A673 (cell line): ENCODE data around the gene IQGAP1. TPM values are rescaled to one million over a fixed set of nuclear protein-coding genes. Genes with fewer than 3 reads are reported as not detected.
"Not testable (repeated sequence)": the region's sequence is repeated elsewhere in the genome, so short reads cannot be mapped to it uniquely, and the experiment has no call there.

Source experiments
- BruUV-seq: library from RNA; stranded (reverse); fragments of 400-500 nt; replicated peaks from 2 replicates; lab custom pipeline; 2021; lab: Mats Ljungman, UMichigan
- CTCF ChIA-PET: fragments of 300-600 bp; sonication (Branson Sonifier 250); formaldehyde crosslinking; loops from one replicate; lab custom pipeline; 2022; ENCODE audit warnings: antibody characterized with exemption; lab: Charles Lee
- POLR2A ChIA-PET: fragments of 300-600 bp; sonication (Branson Sonifier 250); formaldehyde crosslinking; loops from one replicate; lab custom pipeline; 2022; ENCODE audit warnings: antibody characterized with exemption; ENCODE audit not compliant: low non-redundant PET; lab: Charles Lee
- DNase-seq: peaks from one replicate; pipeline ENCODE4 v3.0.0-alpha.2; 2015; ENCODE audit warnings: low spot score
- H3K27ac ChIP-seq: fragments of 200-600 bp; sonication (generic); 2 replicates; pipeline ENCODE4 v1.5.1; 2016; ENCODE audit warnings: mixed run types, low read depth, mild to moderate bottlenecking, mixed read lengths, antibody characterized with exemption, low read length; ENCODE audit not compliant: poor library complexity, severe bottlenecking
- H3K27me3 ChIP-seq: fragments of 200-600 bp; sonication (generic); replicated peaks from 2 replicates; pipeline ENCODE4 v1.6.1; 2017; ENCODE audit warnings: mixed run types, low read depth, mild to moderate bottlenecking, mixed read lengths, antibody characterized with exemption, low read length; ENCODE audit not compliant: insufficient read depth, poor library complexity
- H3K36me3 ChIP-seq: fragments of 200-600 bp; sonication (generic); 2 replicates; pipeline ENCODE4 v1.6.1; 2016; ENCODE audit warnings: mixed run types, mild to moderate bottlenecking, mixed read lengths, antibody characterized with exemption, low read length; ENCODE audit not compliant: insufficient read depth, poor library complexity, severe bottlenecking
- H3K4me1 ChIP-seq: fragments of 200-600 bp; sonication (generic); 2 replicates; pipeline ENCODE4 v1.6.1; 2017; ENCODE audit warnings: mixed run types, mild to moderate bottlenecking, mixed read lengths, antibody characterized with exemption, low read length; ENCODE audit not compliant: insufficient read depth, poor library complexity, severe bottlenecking
- H3K4me3 ChIP-seq: fragments of 200-600 bp; sonication (generic); 2 replicates; pipeline ENCODE4 v1.5.1; 2016; ENCODE audit warnings: low read depth, mixed run types, mild to moderate bottlenecking, mixed read lengths, low read length; ENCODE audit not compliant: poor library complexity, severe bottlenecking
- H3K9me3 ChIP-seq: fragments of 200-600 bp; sonication (generic); 2 replicates; pipeline ENCODE4 v1.6.1; 2016; ENCODE audit warnings: mixed run types, low read depth, mild to moderate bottlenecking, mixed read lengths, antibody characterized with exemption, low read length; ENCODE audit not compliant: poor library complexity, severe bottlenecking
- CTCF ChIP-seq: fragments of 300-800, 200-600 bp; sonication (generic); conservative IDR thresholded peaks from 2 replicates; pipeline ENCODE4 v1.5.1; 2017; ENCODE audit warnings: low read depth, mild to moderate bottlenecking, antibody characterized with exemption, low read length, moderate library complexity, mixed read lengths
- EZH2 ChIP-seq: fragments of 200-600 bp; sonication (generic); IDR thresholded peaks from 2 replicates; pipeline ENCODE4 v1.6.1; 2017; ENCODE audit warnings: borderline replicate concordance, low read depth, mild to moderate bottlenecking, mixed read lengths, antibody characterized with exemption, low read length; ENCODE audit not compliant: poor library complexity, severe bottlenecking
- intact Hi-C: fragments of 100-400 bp; cut with micrococcal nuclease; formaldehyde crosslinking; loops from one replicate; pipeline ENCODE4 v1.10.0; 2022; ENCODE audit not compliant: unreplicated experiment
- total RNA-seq: library from RNA; stranded (reverse); gene quantifications from 2 replicates; pipeline ENCODE4 v1.2.3, GENCODE V29; 2021

Gene IQGAP1
- total RNA-seq, 1 experiment from 2014 or later: 119 TPM

GRCh38 chr15:90512276-90512675 is 124.2 kb downstream of the IQGAP1 start:
- no peak overlapping the region for H3K27ac ChIP-seq
- no peaks in the 10 kb centered on the region for H3K9me3 ChIP-seq
- H3K4me1 ChIP-seq: no peaks in the 10 kb centered on the region
- no peaks in the 10 kb centered on the region for H3K36me3 ChIP-seq
- ChIA-PET POLR2A (no interaction called here), CTCF (interaction anchor here (0.6 kb wide), 1 partner anchor 48 kb away, joined by 8 read pairs; no protein-coding TSS in a partner anchor)
- no peak overlapping the region for H3K4me3 ChIP-seq
- no TSS peak for BruUV-seq
- intact Hi-C loops: no loop called here
- H3K27me3 ChIP-seq: no peaks in the 10 kb centered on the region
- TF ChIP-seq EZH2: no peak
- no peak for TF ChIP-seq CTCF
- no peak for DNase-seq

GRCh38 chr15:90512981-90513380 is 124.9 kb downstream of the IQGAP1 start:
- no peaks in the 10 kb centered on the region for H3K36me3 ChIP-seq
- no peaks in the 10 kb centered on the region for H3K9me3 ChIP-seq
- POLR2A ChIA-PET: no interaction called here
- H3K4me3 ChIP-seq: no peak overlapping the region
- BruUV-seq: no TSS peak
- DNase-seq: no peak
- CTCF ChIA-PET: no interaction called here
- H3K27ac ChIP-seq: no peak overlapping the region
- H3K27me3 ChIP-seq: no peaks in the 10 kb centered on the region
- intact Hi-C loops: no loop called here
- no peaks in the 10 kb centered on the region for H3K4me1 ChIP-seq
- TF ChIP-seq EZH2 (no peak), CTCF (no peak)

- Histone ChIP-seq H3K9me3 (no peaks in the 10 kb centered on the region), H3K36me3 (no peaks in the 10 kb centered on the region), H3K27me3 (no peaks in the 10 kb centered on the region), H3K4me1 (no peaks in the 10 kb centered on the region), H3K4me3 (no peak overlapping the region), H3K27ac (no peak overlapping the region)
- no TSS peak for BruUV-seq
- TF ChIP-seq CTCF (no peak), EZH2 (no peak)
- intact Hi-C loops: no loop called here
- POLR2A ChIA-PET: no interaction called here
- CTCF ChIA-PET: no interaction called here
- DNase-seq: no peak
These were observed 125.4 kb downstream of the IQGAP1 start for GRCh38 chr15:90513448-90513847.

GRCh38 chr15:90513893-90514292 is 125.9 kb downstream of the IQGAP1 start:
- intact Hi-C loops, H3K27ac ChIP-seq, H3K9me3 ChIP-seq, H3K27me3 ChIP-seq, DNase-seq, H3K4me1 ChIP-seq, POLR2A ChIA-PET, H3K36me3 ChIP-seq, H3K4me3 ChIP-seq, CTCF ChIA-PET, BruUV-seq: not testable (repeated sequence)
